Chondrocyte (in vitro differentiated cells): ENCODE data around the gene CHAT. TPM values are rescaled to one million over a fixed set of nuclear protein-coding genes. Genes with fewer than 3 reads are reported as not detected.

Experiments used
- DNase-seq: peaks from one replicate; pipeline ENCODE4 v3.0.0; 2021; ENCODE audit warnings: mixed read lengths, low spot score
- H3K27ac Mint-ChIP-seq: one replicate; pipeline ENCODE4 v1.8.0; 2021; ENCODE audit warnings: mild to moderate bottlenecking, moderate library complexity, mixed read lengths; ENCODE audit not compliant: unreplicated experiment
- H3K27me3 Mint-ChIP-seq: 2 replicates; pipeline ENCODE4 v1.8.0; 2021; ENCODE audit warnings: low read depth, mixed read lengths
- H3K36me3 Mint-ChIP-seq: 2 replicates; pipeline ENCODE4 v1.8.0; 2021; ENCODE audit warnings: low read depth, mixed read lengths
- H3K4me1 Mint-ChIP-seq: 2 replicates; pipeline ENCODE4 v1.8.0; 2021; ENCODE audit warnings: low read depth, mild to moderate bottlenecking, mixed read lengths
- H3K4me3 Mint-ChIP-seq: one replicate; pipeline ENCODE4 v1.8.0; 2021; ENCODE audit warnings: mild to moderate bottlenecking, moderate library complexity, mixed read lengths; ENCODE audit not compliant: unreplicated experiment
- H3K9me3 Mint-ChIP-seq: 2 replicates; pipeline ENCODE4 v1.8.0; 2021; ENCODE audit warnings: low read depth, mixed read lengths
- total RNA-seq: library from RNA; stranded (reverse); gene quantifications from 3 replicates; pipeline ENCODE4 v1.2.1, GENCODE V29; 2021
- TF ChIP-seq, protein P1 (sequence below): fragments of 200-600 bp; sonication (generic); IDR thresholded peaks from 2 replicates; pipeline ENCODE4 v1.5.0; 2021; ENCODE audit warnings: antibody characterized with exemption, mild to moderate bottlenecking, moderate library complexity

Gene CHAT
- total RNA-seq, 1 donor from 2014 or later = not detected

DNA sequence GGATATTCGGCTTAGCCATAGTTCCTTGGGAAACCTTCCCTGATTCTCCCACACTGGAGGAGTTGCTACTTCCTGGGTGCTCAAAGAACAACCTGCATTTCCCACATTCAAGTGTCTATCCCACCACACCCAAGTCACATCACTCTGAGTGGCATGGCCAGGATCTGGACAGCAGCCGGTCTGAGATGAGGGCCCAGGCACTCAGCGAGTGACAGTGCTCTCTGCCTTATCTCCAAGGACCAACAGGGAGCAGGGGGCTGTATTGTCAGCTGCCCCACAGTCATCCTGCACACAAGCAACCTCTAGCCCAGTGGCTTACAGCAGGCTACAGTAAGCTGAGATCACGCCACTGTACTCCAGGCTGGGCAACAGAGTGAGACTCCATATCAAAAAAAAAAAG, 19.8 kb upstream of the CHAT start:
- DNase-seq = no peak
- Mint-ChIP-seq H3K36me3 (no peaks in the 10 kb centered on the region), H3K9me3 (no peaks in the 10 kb centered on the region), H3K4me3 (no peak overlapping the region), H3K27me3 (peaks cover 4% of the 10 kb centered on the region), H3K4me1 (peaks cover 9% of the 10 kb centered on the region), H3K27ac (no peak overlapping the region)
- TF ChIP-seq, protein P1, sequence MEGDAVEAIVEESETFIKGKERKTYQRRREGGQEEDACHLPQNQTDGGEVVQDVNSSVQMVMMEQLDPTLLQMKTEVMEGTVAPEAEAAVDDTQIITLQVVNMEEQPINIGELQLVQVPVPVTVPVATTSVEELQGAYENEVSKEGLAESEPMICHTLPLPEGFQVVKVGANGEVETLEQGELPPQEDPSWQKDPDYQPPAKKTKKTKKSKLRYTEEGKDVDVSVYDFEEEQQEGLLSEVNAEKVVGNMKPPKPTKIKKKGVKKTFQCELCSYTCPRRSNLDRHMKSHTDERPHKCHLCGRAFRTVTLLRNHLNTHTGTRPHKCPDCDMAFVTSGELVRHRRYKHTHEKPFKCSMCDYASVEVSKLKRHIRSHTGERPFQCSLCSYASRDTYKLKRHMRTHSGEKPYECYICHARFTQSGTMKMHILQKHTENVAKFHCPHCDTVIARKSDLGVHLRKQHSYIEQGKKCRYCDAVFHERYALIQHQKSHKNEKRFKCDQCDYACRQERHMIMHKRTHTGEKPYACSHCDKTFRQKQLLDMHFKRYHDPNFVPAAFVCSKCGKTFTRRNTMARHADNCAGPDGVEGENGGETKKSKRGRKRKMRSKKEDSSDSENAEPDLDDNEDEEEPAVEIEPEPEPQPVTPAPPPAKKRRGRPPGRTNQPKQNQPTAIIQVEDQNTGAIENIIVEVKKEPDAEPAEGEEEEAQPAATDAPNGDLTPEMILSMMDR = no peak

- Mint-ChIP-seq H3K9me3 (no peaks in the 10 kb centered on the region), H3K4me1 (peaks cover 9% of the 10 kb centered on the region), H3K27ac (no peak overlapping the region), H3K4me3 (no peak overlapping the region), H3K36me3 (no peaks in the 10 kb centered on the region), H3K27me3 (peaks cover 4% of the 10 kb centered on the region)
- no peak for DNase-seq
- TF ChIP-seq, protein P1 = peak; percentile 97
Observed at GRCh38 chr10:49594594-49594993, 19.2 kb upstream of the CHAT start.

- no peak for DNase-seq
- Mint-ChIP-seq H3K4me3 (no peak overlapping the region), H3K36me3 (no peaks in the 10 kb centered on the region), H3K4me1 (peaks cover 9% of the 10 kb centered on the region), H3K27me3 (peaks cover 4% of the 10 kb centered on the region), H3K27ac (no peak overlapping the region), H3K9me3 (no peaks in the 10 kb centered on the region)
- TF ChIP-seq, protein P1 = no peak
Observed at GRCh38 chr10:49595003-49595712, 18.7 kb upstream of the CHAT start.

DNA sequence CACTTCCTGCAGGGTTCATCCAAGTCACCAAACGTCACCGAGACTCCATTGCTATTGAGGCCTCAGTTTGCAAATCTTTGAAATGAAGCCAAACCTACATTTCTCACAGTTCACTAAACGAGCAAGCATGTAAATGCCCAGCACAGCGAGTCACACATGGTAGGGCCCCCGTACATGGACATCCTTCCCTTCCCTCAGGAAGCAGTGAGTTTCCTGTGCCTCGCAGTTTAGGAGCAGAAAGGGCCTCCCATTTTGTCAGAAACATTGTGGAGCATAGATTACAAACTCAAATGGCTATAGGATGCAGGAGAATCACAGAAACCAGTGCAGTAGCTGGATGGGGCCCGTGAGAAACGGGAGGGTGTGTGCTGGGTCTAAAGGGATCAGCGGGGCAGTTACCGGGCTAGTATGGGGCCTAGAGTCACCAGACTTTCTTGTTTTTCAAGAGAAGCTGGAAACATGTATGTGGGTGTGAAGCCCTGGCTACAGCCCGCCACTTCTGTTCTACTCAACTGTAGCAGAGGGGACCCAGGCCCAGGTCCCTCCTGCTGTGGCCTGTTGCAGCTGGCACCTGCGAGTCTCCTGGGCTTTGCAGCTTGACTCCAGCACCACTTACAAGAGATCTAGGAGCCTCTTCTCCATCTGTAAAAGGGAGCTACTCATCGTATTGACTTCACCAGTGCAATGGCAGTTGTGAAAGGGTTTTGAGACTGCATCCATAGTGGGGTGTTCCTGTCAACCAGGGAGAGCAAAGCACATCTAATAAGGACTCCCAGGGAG, 17.9 kb upstream of the CHAT start:
- H3K27me3 Mint-ChIP-seq = peaks cover 4% of the 10 kb centered on the region
- H3K36me3 Mint-ChIP-seq = no peaks in the 10 kb centered on the region
- no peaks in the 10 kb centered on the region for H3K9me3 Mint-ChIP-seq
- H3K27ac Mint-ChIP-seq = no peak overlapping the region
- TF ChIP-seq, protein P1 = no peak
- no peak overlapping the region for H3K4me3 Mint-ChIP-seq
- peaks cover 9% of the 10 kb centered on the region for H3K4me1 Mint-ChIP-seq
- no peak for DNase-seq

DNA sequence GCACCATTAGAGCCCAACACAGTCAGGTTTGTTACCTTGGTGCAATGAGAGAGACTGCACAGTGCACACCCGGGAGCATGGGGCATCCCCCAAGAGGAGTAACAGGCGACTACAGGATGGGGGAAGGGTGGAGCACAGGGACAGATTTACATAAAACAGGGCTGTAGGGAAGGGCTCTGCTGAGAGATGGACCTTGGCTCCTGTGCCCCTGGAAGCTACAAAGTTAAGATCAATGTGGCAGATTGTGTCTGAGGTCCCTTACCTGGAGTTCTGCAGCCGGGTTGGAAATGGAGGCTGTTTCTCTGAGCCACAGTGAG, 17.4 kb upstream of the CHAT start:
- H3K27ac Mint-ChIP-seq = no peak overlapping the region
- peaks cover 4% of the 10 kb centered on the region for H3K27me3 Mint-ChIP-seq
- no peaks in the 10 kb centered on the region for H3K36me3 Mint-ChIP-seq
- TF ChIP-seq, protein P1 = no peak
- H3K9me3 Mint-ChIP-seq = no peaks in the 10 kb centered on the region
- H3K4me1 Mint-ChIP-seq = peaks cover 9% of the 10 kb centered on the region
- no peak overlapping the region for H3K4me3 Mint-ChIP-seq
- no peak for DNase-seq
